ENCODE measurements around the gene TBCD. TPM values are rescaled to one million over a fixed set of nuclear protein-coding genes. Genes with fewer than 3 reads are reported as not detected.
"Not testable (repeated sequence)": the region's sequence is repeated elsewhere in the genome, so short reads cannot be mapped to it uniquely, and the experiment has no call there.

The TBCD gene
- polyA plus RNA-seq, 1 donor from 2014 or later, result 19.4 TPM

GRCh38 chr17:82772026-82772425 lies 20.2 kb downstream of the TBCD start:
- Mint-ChIP-seq H3K27ac (no peak overlapping the region), H3K36me3 (peaks cover 11% of the 10 kb centered on the region)

GRCh38 chr17:82774456-82774855 lies 22.6 kb downstream of the TBCD start:
- H3K27me3 Mint-ChIP-seq, H3K27ac Mint-ChIP-seq, H3K36me3 Mint-ChIP-seq, H3K9me3 Mint-ChIP-seq: not testable (repeated sequence)
- H3K4me1 Mint-ChIP-seq, result peaks cover 9 to 23% (median 11%) of the 10 kb centered on the region in 3 donors
- H3K4me3 Mint-ChIP-seq, result peak overlapping the region in 1 of 4 donors; percentile 73

More at GRCh38 chr17:82772026-82772425, 20.2 kb downstream of the TBCD start:
- no peaks in the 10 kb centered on the region for H3K27me3 Mint-ChIP-seq
- H3K4me3 Mint-ChIP-seq, result peak overlapping the region in 3 of 4 donors; percentile 61 to 66 (median 63)
- H3K4me1 Mint-ChIP-seq, result peaks cover 9 to 20% (median 9%) of the 10 kb centered on the region in 3 donors
- no peaks in the 10 kb centered on the region for H3K9me3 Mint-ChIP-seq

GRCh38 chr17:82775001-82775823 lies 23.3 kb downstream of the TBCD start:
- peak overlapping the region in 3 of 4 donors; percentile 61 to 84 (median 73) for H3K4me3 Mint-ChIP-seq
- H3K36me3 Mint-ChIP-seq, result peaks cover 7% of the 10 kb centered on the region

GRCh38 chr17:82776454-82776853 lies 24.6 kb downstream of the TBCD start:
- no peaks in the 10 kb centered on the region for H3K9me3 Mint-ChIP-seq
- peak overlapping the region in 1 of 3 donors; percentile 51 for H3K27ac Mint-ChIP-seq
- peak overlapping the region in 2 of 4 donors; percentile 17 to 72 for H3K4me3 Mint-ChIP-seq
- no peaks in the 10 kb centered on the region for H3K27me3 Mint-ChIP-seq
- H3K4me1 Mint-ChIP-seq, result peaks cover 9 to 23% (median 11%) of the 10 kb centered on the region in 3 donors
- peaks cover 7% of the 10 kb centered on the region for H3K36me3 Mint-ChIP-seq

More at GRCh38 chr17:82775001-82775823, 23.3 kb downstream of the TBCD start:
- peak overlapping the region in 1 of 3 donors; percentile 79 for H3K27ac Mint-ChIP-seq
- H3K4me1 Mint-ChIP-seq, result peaks cover 9 to 23% (median 11%) of the 10 kb centered on the region in 3 donors
- H3K9me3 Mint-ChIP-seq, result no peaks in the 10 kb centered on the region
- H3K27me3 Mint-ChIP-seq, result no peaks in the 10 kb centered on the region

GRCh38 chr17:82777778-82778375 lies 26.0 kb downstream of the TBCD start:
- H3K27ac Mint-ChIP-seq, H3K9me3 Mint-ChIP-seq, H3K4me3 Mint-ChIP-seq, H3K36me3 Mint-ChIP-seq, H3K27me3 Mint-ChIP-seq: not testable (repeated sequence)
- H3K4me1 Mint-ChIP-seq, result peaks cover 11 to 25% (median 12%) of the 10 kb centered on the region in 3 donors

- no peaks in the 10 kb centered on the region for H3K27me3 Mint-ChIP-seq
- peaks cover 5% of the 10 kb centered on the region for H3K36me3 Mint-ChIP-seq
- H3K27ac Mint-ChIP-seq, result peak overlapping the region in 1 of 3 donors; percentile 81
- H3K9me3 Mint-ChIP-seq, result no peaks in the 10 kb centered on the region
- peaks cover 11 to 25% (median 12%) of the 10 kb centered on the region in 3 donors for H3K4me1 Mint-ChIP-seq
- no peak overlapping the region for H3K4me3 Mint-ChIP-seq
These were observed 27.7 kb downstream of the TBCD start for GRCh38 chr17:82779541-82779940.

GRCh38 chr17:82780195-82780594 lies 28.3 kb downstream of the TBCD start:
- H3K4me1 Mint-ChIP-seq, result peaks cover 8 to 20% (median 12%) of the 10 kb centered on the region in 3 donors
- no peak overlapping the region for H3K27ac Mint-ChIP-seq
- H3K9me3 Mint-ChIP-seq, result no peaks in the 10 kb centered on the region
- no peak overlapping the region for H3K4me3 Mint-ChIP-seq
- H3K36me3 Mint-ChIP-seq, result peaks cover 5% of the 10 kb centered on the region
- no peaks in the 10 kb centered on the region for H3K27me3 Mint-ChIP-seq

- Mint-ChIP-seq H3K27me3 (no peaks in the 10 kb centered on the region), H3K4me3 (no peak overlapping the region)
These were observed 29.4 kb downstream of the TBCD start for GRCh38 chr17:82780971-82781893.

GRCh38 chr17:82781894-82782274 lies 30.0 kb downstream of the TBCD start:
- Mint-ChIP-seq H3K36me3 (peaks cover 5% of the 10 kb centered on the region), H3K27ac (peak overlapping the region in 1 of 3 donors; percentile 4), H3K4me3 (no peak overlapping the region), H3K9me3 (no peaks in the 10 kb centered on the region), H3K4me1 (peaks cover 4 to 10% (median 7%) of the 10 kb centered on the region in 3 donors), H3K27me3 (no peaks in the 10 kb centered on the region)

More at GRCh38 chr17:82780971-82781893, 29.4 kb downstream of the TBCD start:
- Mint-ChIP-seq H3K9me3 (no peaks in the 10 kb centered on the region), H3K27ac (peak overlapping the region in 1 of 3 donors; percentile 4), H3K36me3 (peaks cover 5% of the 10 kb centered on the region), H3K4me1 (peaks cover 5 to 15% (median 7%) of the 10 kb centered on the region in 3 donors)

- H3K27ac Mint-ChIP-seq, result no peak overlapping the region
- H3K4me1 Mint-ChIP-seq, result peaks cover 3 to 8% (median 7%) of the 10 kb centered on the region in 3 donors
- H3K36me3 Mint-ChIP-seq, result peaks cover 3% of the 10 kb centered on the region
- H3K27me3 Mint-ChIP-seq, result no peaks in the 10 kb centered on the region
- H3K4me3 Mint-ChIP-seq, result no peak overlapping the region
- H3K9me3 Mint-ChIP-seq, result no peaks in the 10 kb centered on the region
These were observed 30.9 kb downstream of the TBCD start for GRCh38 chr17:82782657-82783207.

- Mint-ChIP-seq H3K9me3 (no peaks in the 10 kb centered on the region), H3K4me1 (peaks cover 3 to 8% (median 7%) of the 10 kb centered on the region in 3 donors), H3K27ac (no peak overlapping the region), H3K36me3 (peaks cover 3% of the 10 kb centered on the region), H3K4me3 (no peak overlapping the region), H3K27me3 (no peaks in the 10 kb centered on the region)
These were observed 31.6 kb downstream of the TBCD start for GRCh38 chr17:82783498-82783897.

GRCh38 chr17:82785581-82785980 lies 33.7 kb downstream of the TBCD start:
- not testable (repeated sequence) for H3K9me3 Mint-ChIP-seq, H3K27ac Mint-ChIP-seq, H3K27me3 Mint-ChIP-seq, H3K4me3 Mint-ChIP-seq, H3K4me1 Mint-ChIP-seq, H3K36me3 Mint-ChIP-seq

- Mint-ChIP-seq H3K9me3 (no peaks in the 10 kb centered on the region), H3K36me3 (peaks cover 3% of the 10 kb centered on the region), H3K27ac (no peak overlapping the region), H3K27me3 (no peaks in the 10 kb centered on the region), H3K4me1 (peaks cover 3 to 8% (median 7%) of the 10 kb centered on the region in 3 donors), H3K4me3 (no peak overlapping the region)
These were observed 34.6 kb downstream of the TBCD start for GRCh38 chr17:82786427-82786826.

- peaks cover 0 to 3% (median 3%) of the 10 kb centered on the region in 3 donors for H3K4me1 Mint-ChIP-seq
- H3K27me3 Mint-ChIP-seq, result no peaks in the 10 kb centered on the region
- no peak overlapping the region for H3K27ac Mint-ChIP-seq
- H3K36me3 Mint-ChIP-seq, result peaks cover 3% of the 10 kb centered on the region
- peak overlapping the region in 1 of 4 donors; percentile 47 for H3K4me3 Mint-ChIP-seq
- no peaks in the 10 kb centered on the region for H3K9me3 Mint-ChIP-seq
These were observed 35.4 kb downstream of the TBCD start for GRCh38 chr17:82787081-82787848.
